CD4-positive, alpha-beta T cell treated with Interleukin-4 for 1 hour (primary cell): ENCODE results near the gene CLPTM1L.
"Not testable (repeated sequence)": the region's sequence is repeated elsewhere in the genome, so short reads cannot be mapped to it uniquely, and the experiment has no call there.

Source experiments
- DNase-seq, 2 donors: peaks; one replicate each; pipeline ENCODE4 v3.0.0-alpha.2; 2020 to 2022

Gene CLPTM1L

GRCh38 chr5:1380011-1380817 is 35.3 kb upstream of the CLPTM1L start:
- DNase-seq, result peak; percentile 55 to 64

DNA sequence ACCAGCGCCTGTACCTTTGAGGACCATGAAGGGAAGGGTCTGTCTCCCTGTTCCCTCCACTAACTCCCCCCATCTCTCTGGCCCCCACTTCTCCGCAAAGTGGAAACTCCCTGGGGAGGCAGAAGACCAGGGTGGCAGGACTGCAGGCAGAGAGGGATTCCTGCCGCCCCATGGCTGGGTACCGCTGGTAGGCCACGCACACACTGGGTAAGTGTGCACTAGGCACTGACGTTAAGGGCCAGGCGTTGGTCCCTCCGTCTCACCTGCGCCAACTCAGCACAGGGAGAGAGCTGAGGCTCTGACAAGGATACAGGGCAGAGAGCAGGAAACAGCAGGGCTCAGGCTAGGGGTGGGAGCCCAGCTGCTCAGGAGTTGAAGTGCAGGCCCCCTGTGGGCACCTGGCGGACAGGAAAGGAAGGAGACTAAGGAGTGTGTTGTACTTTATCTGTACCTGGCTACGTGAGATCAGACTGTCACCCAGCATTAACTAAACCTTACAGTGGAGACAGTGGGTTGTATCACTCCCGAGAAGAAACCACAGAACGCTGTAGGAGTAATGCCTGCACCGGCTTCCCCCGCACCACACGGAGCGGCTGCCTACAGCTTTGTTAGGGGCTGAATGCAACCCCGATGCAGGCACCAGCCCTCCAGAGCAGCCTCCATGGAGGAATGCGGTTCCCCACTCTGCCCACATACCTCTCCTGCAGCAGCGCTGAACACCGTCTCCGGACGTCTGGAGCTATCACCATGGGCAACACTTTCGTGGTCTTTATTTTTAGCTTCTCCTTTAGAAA is 34.2 kb upstream of the CLPTM1L start:
- DNase-seq, result no peak

DNA sequence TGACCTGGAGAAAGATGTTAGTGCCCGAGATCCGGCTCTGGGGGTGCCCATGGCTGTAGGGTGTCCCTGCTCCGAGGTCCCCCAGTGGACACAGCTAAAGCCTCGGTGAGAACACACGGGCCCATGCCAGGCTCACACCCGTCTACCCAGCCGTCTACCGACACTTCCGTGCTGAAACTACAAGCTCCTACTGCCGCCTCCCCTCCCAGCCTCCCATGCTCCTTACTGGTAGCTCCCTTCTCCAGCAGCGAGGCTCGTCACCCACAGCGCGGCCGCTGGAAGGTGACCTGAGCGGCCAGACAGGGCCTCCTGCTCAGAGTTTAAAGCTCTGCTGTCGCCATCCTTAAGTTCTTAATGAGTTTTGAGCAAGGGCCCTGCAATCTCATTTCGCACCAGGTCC is 33.2 kb upstream of the CLPTM1L start:
- no peak for DNase-seq

GRCh38 chr5:1376981-1377380 is 32.1 kb upstream of the CLPTM1L start:
- DNase-seq, result no peak

DNA sequence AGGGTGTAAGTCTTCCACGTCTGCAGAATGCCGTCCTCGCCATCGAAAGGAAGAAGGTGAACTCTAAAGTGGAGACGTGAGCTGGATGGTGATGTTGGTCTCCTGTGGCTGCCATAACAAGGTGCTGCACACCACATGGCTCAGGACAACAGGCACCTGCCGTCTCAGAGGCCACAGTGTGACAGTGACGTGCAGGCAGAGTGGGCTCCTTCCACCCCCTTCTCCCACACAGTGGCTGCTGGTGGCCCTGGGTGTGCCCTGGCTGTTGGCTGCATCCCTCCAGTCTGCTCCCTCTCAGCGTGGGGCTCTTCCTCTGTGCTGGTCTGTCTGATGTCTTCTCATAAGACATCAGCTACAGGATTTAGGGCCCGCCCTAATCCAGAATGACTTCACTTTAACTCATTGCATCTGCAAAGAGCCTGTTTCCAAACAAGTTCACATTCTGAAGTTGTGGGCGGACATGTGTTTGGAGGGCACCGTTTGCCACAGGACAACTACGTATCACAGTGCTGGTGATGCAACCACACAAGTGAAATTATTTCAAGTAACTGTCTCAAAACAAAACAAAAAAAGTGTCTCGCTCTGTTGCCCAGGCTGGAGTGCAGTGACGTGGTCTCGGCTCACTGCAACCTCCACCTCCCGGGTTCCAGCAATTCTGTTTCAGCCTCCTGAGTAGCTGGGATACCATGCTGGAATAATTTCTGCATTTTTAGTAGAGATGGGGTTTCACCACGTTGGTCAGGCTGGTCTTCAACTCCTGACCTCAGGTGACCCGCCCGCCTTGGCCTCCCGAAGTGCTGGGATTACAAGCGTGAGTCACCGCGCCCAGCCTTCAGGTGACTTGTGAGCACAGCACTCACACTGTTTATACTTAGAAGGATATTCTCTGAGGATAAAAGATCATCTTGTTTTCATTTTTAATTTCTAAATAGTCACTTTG is 31.2 kb upstream of the CLPTM1L start:
- no peak for DNase-seq

- DNase-seq, result no peak
These were observed 29.8 kb upstream of the CLPTM1L start for GRCh38 chr5:1374679-1375055.

- DNase-seq, result peak; percentile 49
These were observed 29.3 kb upstream of the CLPTM1L start for GRCh38 chr5:1374030-1374678.

DNA sequence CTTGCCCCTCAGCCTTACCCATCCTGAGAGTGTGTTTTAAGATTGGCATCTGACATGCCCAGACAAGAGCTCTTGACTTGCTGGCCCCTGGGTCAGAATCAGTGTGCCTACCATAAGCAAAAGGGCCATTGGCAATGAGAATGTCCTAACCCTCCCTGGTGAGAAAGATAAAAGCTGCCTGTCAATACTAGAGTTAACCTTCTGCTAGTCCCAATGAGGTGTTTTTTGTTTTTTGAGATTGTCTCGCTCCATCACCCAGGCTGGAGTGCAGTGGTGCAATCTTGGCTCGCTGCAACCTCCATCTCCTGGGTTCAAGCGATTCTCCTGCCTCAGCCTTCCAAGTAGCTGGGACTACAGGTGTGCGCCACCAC is 27.1 kb upstream of the CLPTM1L start:
- DNase-seq, result not testable (repeated sequence)

DNA sequence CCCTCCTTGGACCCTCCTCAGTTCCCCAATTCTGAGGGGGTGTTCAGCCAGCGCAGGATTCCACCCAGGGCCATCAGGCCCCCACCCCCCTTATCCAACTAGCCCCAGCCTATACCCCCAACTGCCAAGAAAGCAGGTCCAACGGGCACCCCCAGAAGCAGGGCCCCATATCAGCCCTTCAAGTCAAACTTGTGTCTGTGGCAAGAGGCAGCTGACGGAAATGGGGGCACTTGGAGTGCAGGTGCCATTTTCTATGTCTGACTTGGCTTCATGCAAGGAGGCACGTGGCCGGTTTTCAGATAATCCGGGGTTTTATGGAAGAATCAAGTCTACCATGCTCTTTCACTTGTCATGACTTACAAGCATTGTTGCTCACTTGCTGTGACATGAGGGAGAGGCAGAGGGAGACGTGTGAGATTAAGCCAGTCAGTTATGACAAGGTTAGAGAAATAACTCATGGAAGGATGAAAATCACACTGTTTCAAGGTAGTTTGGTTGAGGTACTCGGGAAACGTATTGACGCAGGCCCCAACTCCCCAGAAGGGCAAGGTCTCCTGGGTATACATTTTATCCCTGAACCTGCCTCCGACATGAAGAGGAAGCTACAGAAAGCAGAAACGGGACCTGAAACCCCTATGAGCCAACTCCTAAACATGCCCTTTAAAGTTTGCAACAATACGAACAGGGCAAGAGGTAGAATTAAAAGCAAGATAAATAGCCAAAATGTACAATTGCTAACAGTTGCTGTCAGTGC is 26.5 kb upstream of the CLPTM1L start:
- peak in 1 of 2 donors; percentile 66 for DNase-seq

DNA sequence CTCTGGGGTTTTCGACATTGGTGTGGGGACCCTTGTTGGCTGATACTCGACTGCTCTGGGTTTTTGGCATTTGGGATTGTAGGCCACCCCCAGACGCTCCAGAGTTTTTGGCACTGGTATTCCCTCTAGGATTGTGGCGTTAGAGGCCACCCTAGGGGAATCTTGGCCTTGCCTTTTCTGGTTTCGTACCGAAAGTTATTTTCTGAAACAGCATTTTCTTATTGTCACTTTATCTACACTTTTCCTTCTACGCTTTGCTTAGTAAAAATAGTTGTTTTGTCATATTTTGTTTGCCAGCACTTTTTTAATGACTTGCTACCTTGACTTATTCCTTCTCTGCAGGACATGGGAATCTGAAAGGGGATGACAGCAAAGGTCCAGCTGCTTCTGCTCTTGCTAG is 25.1 kb upstream of the CLPTM1L start:
- DNase-seq, result no peak

DNA sequence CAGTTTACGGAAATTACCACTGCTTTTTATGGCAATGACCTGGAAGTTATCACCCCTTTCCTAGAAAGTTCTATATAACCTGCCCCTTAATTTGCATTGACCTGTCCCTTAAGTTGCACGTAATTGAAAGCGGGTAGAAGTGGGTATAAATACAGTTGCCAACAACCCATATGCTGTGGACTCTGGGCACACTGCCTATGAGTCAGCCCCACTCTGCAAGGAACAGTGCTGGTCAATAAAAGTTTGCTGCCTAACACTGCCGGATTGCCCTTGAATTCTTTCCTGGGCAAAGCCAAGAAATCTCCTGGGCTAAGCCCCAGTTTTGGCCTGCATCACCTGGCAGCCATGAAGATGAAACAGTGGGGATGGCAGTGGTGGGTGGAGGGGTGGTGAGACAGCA is 23.9 kb upstream of the CLPTM1L start:
- DNase-seq, result no peak

GRCh38 chr5:1368236-1368635 is 23.3 kb upstream of the CLPTM1L start:
- no peak for DNase-seq

DNA sequence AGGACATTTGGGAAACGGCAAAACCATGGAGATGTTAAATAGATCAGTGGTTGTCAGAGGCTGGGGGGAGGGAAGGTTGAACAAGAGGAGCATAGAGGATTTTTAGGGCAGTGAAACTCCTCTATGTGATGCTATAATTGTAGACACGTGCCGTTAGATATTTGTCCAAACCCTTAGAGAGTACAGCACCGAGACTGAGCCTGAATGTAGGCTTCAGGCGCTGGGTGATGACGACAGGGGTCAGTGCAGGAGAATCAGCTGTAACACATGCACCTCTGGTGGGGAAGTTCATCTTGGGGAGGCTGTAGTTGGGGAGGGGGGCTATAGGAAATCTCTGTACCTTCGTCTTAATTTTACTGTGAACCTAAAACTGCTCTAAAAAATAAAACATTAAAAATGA is 22.2 kb upstream of the CLPTM1L start:
- DNase-seq, result peak in 1 of 2 donors; percentile 23

DNA sequence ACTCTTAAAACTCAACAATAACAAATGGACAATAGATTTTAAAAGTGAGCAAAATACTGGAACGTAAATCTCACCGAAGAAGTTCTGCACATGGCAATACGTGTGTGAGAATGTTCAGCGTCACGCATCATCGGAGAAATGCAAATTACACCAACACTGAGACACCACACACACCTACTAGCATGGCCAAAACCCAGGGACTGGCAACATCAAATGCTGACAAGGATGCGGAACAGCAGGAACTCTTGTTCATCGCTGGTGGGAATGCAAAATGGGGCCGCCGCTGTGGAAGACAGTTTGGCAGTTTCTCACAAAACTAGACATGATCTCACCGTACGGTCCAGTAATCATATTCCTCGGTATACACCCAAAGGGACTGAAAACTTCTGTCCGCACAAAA is 21.6 kb upstream of the CLPTM1L start:
- peak in 1 of 2 donors; percentile 52 for DNase-seq

- no peak for DNase-seq
These were observed 19.3 kb upstream of the CLPTM1L start for GRCh38 chr5:1364211-1364610.

GRCh38 chr5:1363581-1363980 is 18.7 kb upstream of the CLPTM1L start:
- DNase-seq, result no peak

DNA sequence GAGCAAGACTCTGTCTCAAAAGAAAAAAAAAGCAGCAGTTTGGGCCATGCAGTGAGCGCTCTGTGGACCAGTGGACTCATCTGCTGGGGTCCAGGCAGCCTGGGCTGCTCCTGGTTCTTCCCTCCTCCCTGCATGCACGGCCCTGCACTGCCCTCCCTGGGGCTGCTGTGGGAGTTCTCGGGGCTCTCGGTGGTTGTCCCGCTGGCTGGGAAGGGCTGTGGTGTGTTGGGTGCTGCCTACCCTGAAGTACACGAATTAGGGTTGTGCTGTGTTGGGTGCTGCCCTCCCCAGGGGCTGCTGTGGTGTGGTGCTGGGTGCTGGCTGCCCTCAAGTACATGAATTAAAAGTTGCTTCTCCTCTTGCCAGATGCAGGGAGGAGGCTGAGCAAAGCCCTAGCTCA is 18.3 kb upstream of the CLPTM1L start:
- no peak for DNase-seq

DNA sequence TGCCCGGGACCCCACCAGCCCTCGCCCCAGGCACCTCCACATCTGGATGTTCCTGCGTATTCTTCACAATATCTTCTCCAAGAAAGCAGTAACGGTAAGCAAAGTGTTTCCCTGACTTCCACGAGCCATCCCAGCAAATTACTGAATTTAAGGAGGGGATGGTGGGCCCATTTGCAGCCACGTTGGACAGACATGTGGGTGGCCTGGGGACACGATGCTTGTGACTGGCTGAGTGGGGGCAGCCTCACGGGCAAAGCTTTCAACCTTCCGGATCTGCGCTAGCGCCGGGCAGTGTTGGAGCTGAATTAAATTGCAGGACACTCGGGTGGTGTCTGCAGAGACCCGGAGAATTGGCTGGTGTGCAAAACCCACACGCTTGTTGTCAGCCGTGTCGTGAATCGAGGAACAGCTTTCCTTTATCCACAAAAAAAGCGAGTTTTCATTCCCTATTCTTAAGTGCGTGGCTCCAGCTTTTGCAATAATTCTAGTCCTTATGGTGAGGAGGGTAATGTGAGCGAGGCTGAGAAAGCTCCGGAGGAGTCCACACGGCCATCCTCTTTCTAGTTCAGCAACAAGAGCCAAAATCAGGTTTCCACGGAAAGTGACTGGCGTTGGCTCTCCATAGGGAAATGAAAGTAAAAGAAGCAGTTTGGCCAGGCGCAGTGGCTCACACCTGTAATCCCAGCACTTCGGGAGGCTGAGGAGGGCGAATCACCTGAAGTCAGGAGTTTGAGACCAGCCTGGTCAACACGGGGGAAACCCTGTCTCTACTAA is 17.5 kb upstream of the CLPTM1L start:
- DNase-seq, result no peak

DNA sequence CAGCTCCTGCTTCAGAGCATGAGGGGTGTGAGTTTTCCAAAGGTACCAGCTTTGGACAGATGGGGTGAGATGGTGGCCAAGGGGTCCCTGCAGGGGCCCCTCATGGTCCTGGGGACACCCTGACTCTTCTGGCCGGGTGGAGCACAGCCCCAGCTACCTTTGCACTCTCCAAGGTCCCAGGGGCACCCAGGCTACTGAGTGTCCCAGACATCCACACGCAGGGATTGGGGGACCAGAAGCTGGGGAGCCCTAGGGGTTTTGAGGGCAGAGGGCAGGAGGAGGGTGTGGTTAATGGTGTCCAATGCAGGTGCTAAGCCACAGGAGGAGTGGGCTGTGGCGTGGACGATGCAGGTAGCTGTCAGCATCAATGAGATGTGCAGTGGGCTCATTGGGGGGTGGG is 16.0 kb upstream of the CLPTM1L start:
- no peak for DNase-seq

DNA sequence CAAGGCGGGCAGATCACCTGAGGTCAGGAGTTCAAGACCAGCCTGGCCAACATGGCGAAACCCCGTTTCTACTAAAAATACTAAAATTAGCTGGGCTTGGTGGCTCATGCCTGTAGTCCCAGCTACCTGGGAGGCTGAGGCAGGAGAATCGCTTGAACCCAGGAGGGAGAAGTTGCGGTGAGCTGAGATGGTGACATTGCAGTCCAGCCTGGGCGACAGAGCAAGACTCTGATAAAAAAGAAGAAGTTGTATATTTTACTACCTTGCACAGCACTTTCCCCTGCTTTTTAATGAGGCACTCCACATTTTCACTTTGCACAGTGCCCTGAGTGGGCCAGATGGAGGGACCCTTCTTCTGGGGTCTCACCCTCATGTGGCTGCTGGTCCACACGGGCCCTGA is 15.5 kb upstream of the CLPTM1L start:
- DNase-seq, result not testable (repeated sequence)

GRCh38 chr5:1359713-1360112 is 14.8 kb upstream of the CLPTM1L start:
- no peak for DNase-seq
